Spinal cord (tissue), 10 donors: ENCODE results near the gene TRMT11. TPM values are rescaled to one million over a fixed set of nuclear protein-coding genes. Genes with fewer than 3 reads are reported as not detected.

Experiments used
- DNase-seq, 6 donors: peaks; one replicate each; pipeline versions ENCODE4 v3.0.0 to v3.0.0-alpha.2; 2013 to 2015; ENCODE audit warnings: low spot score in 6 of 6, low read depth in 4 of 6
- H3K27ac ChIP-seq: one replicate; pipeline ENCODE4 v1.5.1; 2013; ENCODE audit warnings: low read depth, low read length, control low read depth
- H3K27me3 ChIP-seq: one replicate; pipeline ENCODE4 v1.6.1; 2013; ENCODE audit warnings: low read length; ENCODE audit not compliant: control insufficient read depth, insufficient read depth
- H3K36me3 ChIP-seq: one replicate; pipeline ENCODE4 v1.6.1; 2013; ENCODE audit warnings: low read length; ENCODE audit not compliant: control insufficient read depth, insufficient read depth
- H3K4me1 ChIP-seq: one replicate; pipeline ENCODE4 v1.6.1; 2013; ENCODE audit warnings: low read length; ENCODE audit not compliant: control insufficient read depth, insufficient read depth
- H3K4me3 ChIP-seq: one replicate; pipeline ENCODE4 v1.5.1; 2013; ENCODE audit warnings: low read depth, low read length, control low read depth
- H3K9me3 ChIP-seq: one replicate; pipeline ENCODE4 v1.6.1; 2013; ENCODE audit warnings: low read length; ENCODE audit not compliant: control insufficient read depth, insufficient read depth
- WGBS: methylation state at CpG from one replicate; pipeline ENCODE4 v1.1.5; 2013; ENCODE audit warnings: missing lambda C conversion rate; ENCODE audit not compliant: insufficient coverage; 5-methylcytosine and 5-hydroxymethylcytosine counted together
- polyA plus RNA-seq, 2 donors: library from polyadenylated mRNA; unstranded; fragments of 120-200 nt; gene quantifications; one replicate each; pipeline ENCODE4 v1.2.1, GENCODE V29; 2013; ENCODE audit not compliant: insufficient read length in 2 of 2
- total RNA-seq, 2 donors: library from RNA; depleted of rRNA in 1 of 2; stranded (reverse); fragments of 120-200 nt in 1 of 2; fragments of >200 nt in 1 of 2; gene quantifications; one replicate each; pipeline versions ENCODE4 v1.2.3 to v1.2.4, GENCODE V29; 2013 to 2014
- donor health status: healthy.

Gene TRMT11
- total and polyA plus RNA-seq, 4 donors, result 20.4 to 33.8 (median 25.8) TPM

- Histone ChIP-seq H3K27ac (no peak overlapping the region), H3K9me3 (no peaks in the 10 kb centered on the region), H3K4me3 (no peak overlapping the region), H3K27me3 (no peaks in the 10 kb centered on the region), H3K36me3 (no peaks in the 10 kb centered on the region), H3K4me1 (no peaks in the 10 kb centered on the region)
- WGBS, result 31% methylated on average over 2 of the region's 3 CpGs
- DNase-seq, result peak; percentile 31 to 93 (median 49)
Measured at GRCh38 chr6:126033696-126034095, 47.4 kb downstream of the TRMT11 start.

- H3K36me3 ChIP-seq, result no peaks in the 10 kb centered on the region
- no peaks in the 10 kb centered on the region for H3K4me1 ChIP-seq
- H3K27ac ChIP-seq, result no peak overlapping the region
- WGBS, result 100% methylated on average over 6 of the region's 6 CpGs
- no peaks in the 10 kb centered on the region for H3K9me3 ChIP-seq
- no peaks in the 10 kb centered on the region for H3K27me3 ChIP-seq
- H3K4me3 ChIP-seq, result no peak overlapping the region
- DNase-seq, result no peak
Measured at GRCh38 chr6:126034656-126035055, 48.3 kb downstream of the TRMT11 start.

- Histone ChIP-seq H3K36me3 (no peaks in the 10 kb centered on the region), H3K9me3 (no peaks in the 10 kb centered on the region), H3K4me3 (no peak overlapping the region), H3K4me1 (no peaks in the 10 kb centered on the region), H3K27ac (no peak overlapping the region), H3K27me3 (no peaks in the 10 kb centered on the region)
- 94% methylated on average over 2 of the region's 2 CpGs for WGBS
- no peak for DNase-seq
Measured at GRCh38 chr6:126035764-126036163, 49.4 kb downstream of the TRMT11 start.

- Histone ChIP-seq H3K9me3 (no peaks in the 10 kb centered on the region), H3K4me1 (no peaks in the 10 kb centered on the region), H3K27ac (no peak overlapping the region), H3K36me3 (no peaks in the 10 kb centered on the region), H3K4me3 (no peak overlapping the region), H3K27me3 (no peaks in the 10 kb centered on the region)
- DNase-seq, result no peak
Measured at GRCh38 chr6:126038234-126038633, 51.9 kb downstream of the TRMT11 start.

- DNase-seq, result no peak
- WGBS, result no CpG with 5 or more reads among the region's 2 CpGs
Measured at GRCh38 chr6:126039284-126039683, 52.9 kb downstream of the TRMT11 start.

GRCh38 chr6:126040394-126040793 lies 54.1 kb downstream of the TRMT11 start:
- H3K27ac ChIP-seq, result no peak overlapping the region
- WGBS, result 100% methylated on average over 2 of the region's 4 CpGs
- H3K9me3 ChIP-seq, result peaks cover 4% of the 10 kb centered on the region
- H3K4me1 ChIP-seq, result no peaks in the 10 kb centered on the region
- H3K4me3 ChIP-seq, result no peak overlapping the region
- no peaks in the 10 kb centered on the region for H3K36me3 ChIP-seq
- DNase-seq, result no peak
- H3K27me3 ChIP-seq, result no peaks in the 10 kb centered on the region

More at GRCh38 chr6:126039284-126039683, 52.9 kb downstream of the TRMT11 start:
- Histone ChIP-seq H3K4me3 (no peak overlapping the region), H3K9me3 (peaks cover under 1% of the 10 kb centered on the region), H3K27ac (no peak overlapping the region), H3K27me3 (no peaks in the 10 kb centered on the region), H3K4me1 (no peaks in the 10 kb centered on the region), H3K36me3 (no peaks in the 10 kb centered on the region)

GRCh38 chr6:126040826-126041225 lies 54.5 kb downstream of the TRMT11 start:
- H3K9me3 ChIP-seq, result peaks cover 4% of the 10 kb centered on the region
- no peaks in the 10 kb centered on the region for H3K27me3 ChIP-seq
- no peaks in the 10 kb centered on the region for H3K4me1 ChIP-seq
- DNase-seq, result no peak
- no CpG with 5 or more reads among the region's 1 CpG for WGBS
- H3K4me3 ChIP-seq, result no peak overlapping the region
- no peak overlapping the region for H3K27ac ChIP-seq
- no peaks in the 10 kb centered on the region for H3K36me3 ChIP-seq

GRCh38 chr6:126041516-126041915 lies 55.2 kb downstream of the TRMT11 start:
- Histone ChIP-seq H3K4me3 (no peak overlapping the region), H3K36me3 (no peaks in the 10 kb centered on the region), H3K4me1 (no peaks in the 10 kb centered on the region), H3K9me3 (peaks cover 4% of the 10 kb centered on the region), H3K27ac (no peak overlapping the region), H3K27me3 (no peaks in the 10 kb centered on the region)
- no peak for DNase-seq

GRCh38 chr6:126042001-126042419 lies 55.7 kb downstream of the TRMT11 start:
- no peaks in the 10 kb centered on the region for H3K36me3 ChIP-seq
- no peaks in the 10 kb centered on the region for H3K27me3 ChIP-seq
- H3K27ac ChIP-seq, result no peak overlapping the region
- no peaks in the 10 kb centered on the region for H3K4me1 ChIP-seq
- no peak overlapping the region for H3K4me3 ChIP-seq
- no CpG with 5 or more reads among the region's 1 CpG for WGBS
- H3K9me3 ChIP-seq, result peaks cover 4% of the 10 kb centered on the region
- no peak for DNase-seq

- Histone ChIP-seq H3K4me3 (no peak overlapping the region), H3K4me1 (no peaks in the 10 kb centered on the region), H3K9me3 (peaks cover 4% of the 10 kb centered on the region), H3K36me3 (peaks cover 5% of the 10 kb centered on the region), H3K27ac (no peak overlapping the region), H3K27me3 (no peaks in the 10 kb centered on the region)
- no peak for DNase-seq
- WGBS, result 94% methylated on average over 7 of the region's 7 CpGs
Measured at GRCh38 chr6:126047648-126048047, 61.3 kb downstream of the TRMT11 start.
